H1 (cell line): ENCODE measurements around the gene FOXQ1. TPM values are rescaled to one million over a fixed set of nuclear protein-coding genes. Genes with fewer than 3 reads are reported as not detected.

Experiments
- CTCF ChIA-PET: fragments of 300-600 bp; sonication (Branson Sonifier 250); formaldehyde crosslinking; loops from one replicate; lab custom pipeline; 2021; ENCODE audit not compliant: partially characterized antibody; lab: Charles Lee
- POLR2A ChIA-PET: fragments of 300-600 bp; sonication (Branson Sonifier 250); formaldehyde crosslinking; loops from one replicate; lab custom pipeline; 2021; ENCODE audit warnings: inconsistent platforms; ENCODE audit not compliant: partially characterized antibody; lab: Charles Lee
- DNase-seq, 2 experiments: peaks; one replicate each; pipeline versions ENCODE4 v3.0.0 to v3.0.0-alpha.2; 2010 to 2022; ENCODE audit warnings: low spot score in 2 of 2, low read depth in 1 of 2, mixed read lengths in 1 of 2
- FAIRE-seq: peaks from 2 replicates; lab custom pipeline; 2011; peaks lifted over from hg19 to GRCh38; lab: Jason Lieb, UNC
- H2AFZ ChIP-seq: 2 replicates; pipeline ENCODE4 v1.8.1; 2012; ENCODE audit warnings: low read length, inconsistent platforms
- H2AK5ac ChIP-seq: 2 replicates; pipeline ENCODE4 v1.6.1; 2013; ENCODE audit warnings: low read depth, low read length
- H2BK120ac ChIP-seq: replicated peaks from 2 replicates; pipeline ENCODE3; 2013; ENCODE audit warnings: low read depth, low read length, inconsistent platforms
- H2BK12ac ChIP-seq: 2 replicates; pipeline ENCODE4 v1.6.1; 2013; ENCODE audit warnings: low read depth, low read length
- H2BK15ac ChIP-seq: 2 replicates; pipeline ENCODE4 v1.6.1; 2013; ENCODE audit warnings: low read length
- H2BK20ac ChIP-seq: 2 replicates; pipeline ENCODE4 v1.6.1; 2013; ENCODE audit warnings: low read length
- H2BK5ac ChIP-seq: 2 replicates; pipeline ENCODE4 v1.6.1; 2013; ENCODE audit warnings: low read depth, low read length
- H3K14ac ChIP-seq: 2 replicates; pipeline ENCODE4 v1.6.1; 2013; ENCODE audit warnings: inconsistent platforms; ENCODE audit not compliant: insufficient read length
- H3K18ac ChIP-seq: 2 replicates; pipeline ENCODE4 v1.6.1; 2013; ENCODE audit warnings: low read length; ENCODE audit errors: extremely low read depth
- H3K23ac ChIP-seq: 2 replicates; pipeline ENCODE4 v1.6.1; 2013; ENCODE audit warnings: inconsistent platforms; ENCODE audit not compliant: insufficient read length
- H3K23me2 ChIP-seq: 2 replicates; pipeline ENCODE4 v1.6.1; 2013; ENCODE audit warnings: low read depth, low read length
- H3K27ac ChIP-seq: 2 replicates; pipeline ENCODE4 v1.6.1; 2011; ENCODE audit warnings: low read depth, low read length, inconsistent platforms
- H3K27me3 ChIP-seq, 4 experiments: replicated peaks in 1 of 4; 1 replicate in 1 of 4; 2 replicates in 3 of 4; pipeline versions ENCODE4 v1.6.1 to v1.8.1; 2011 to 2013; ENCODE audit warnings: low read length in 3 of 4, mild to moderate bottlenecking in 3 of 4, inconsistent platforms in 2 of 4, mixed read lengths in 2 of 4, moderate library complexity in 1 of 4; ENCODE audit not compliant: control insufficient read depth in 3 of 4, insufficient read depth in 3 of 4; ENCODE audit errors: extremely low read depth in 1 of 4
- H3K36me3 ChIP-seq, 4 experiments: 2 replicates each; pipeline versions ENCODE4 v1.6.1 to v1.8.1; 2011 to 2013; ENCODE audit warnings: mild to moderate bottlenecking in 4 of 4, low read length in 3 of 4, moderate library complexity in 2 of 4, control low read depth in 1 of 4, inconsistent platforms in 1 of 4; ENCODE audit not compliant: insufficient read depth in 4 of 4, control insufficient read depth in 2 of 4
- H3K4ac ChIP-seq: replicated peaks from 2 replicates; pipeline ENCODE3; 2013; ENCODE audit warnings: low read length, low read depth, mixed read lengths, inconsistent platforms; ENCODE audit not compliant: insufficient read length
- H3K4me1 ChIP-seq, 4 experiments: replicated peaks in 1 of 4; 1 replicate in 1 of 4; 2 replicates in 3 of 4; pipeline versions ENCODE4 v1.6.1 to v1.8.1; 2011 to 2013; ENCODE audit warnings: low read length in 3 of 4, inconsistent platforms in 2 of 4, mixed read lengths in 1 of 4; ENCODE audit not compliant: insufficient read depth in 4 of 4, control insufficient read depth in 3 of 4
- H3K4me2 ChIP-seq, 2 experiments: 2 replicates each; pipeline versions ENCODE4 v1.6.1 to v1.8.1; 2011 to 2013; ENCODE audit warnings: low read depth in 2 of 2, low read length in 2 of 2, control low read depth in 1 of 2, inconsistent platforms in 1 of 2, mild to moderate bottlenecking in 1 of 2; ENCODE audit not compliant: insufficient read depth in 1 of 2
- H3K4me3 ChIP-seq, 4 experiments: fragments of 200-600, 300-600 bp in 1 of 4; sonication (generic), shearing (Covaris generic), sonication (Bioruptor Twin) in 1 of 4; 2 replicates each; pipeline versions ENCODE4 v1.5.1 to v1.8.1; 2011 to 2016; ENCODE audit warnings: low read length in 4 of 4, low read depth in 3 of 4, control low read depth in 2 of 4, inconsistent platforms in 2 of 4, mild to moderate bottlenecking in 2 of 4, mixed read lengths in 1 of 4, moderate library complexity in 1 of 4; ENCODE audit not compliant: insufficient read depth in 2 of 4; ENCODE audit errors: extremely low read depth in 1 of 4
- H3K56ac ChIP-seq: replicated peaks from 2 replicates; pipeline ENCODE3; 2013; ENCODE audit warnings: low read depth, mild to moderate bottlenecking, mixed read lengths, low read length, inconsistent platforms; ENCODE audit not compliant: insufficient read length
- H3K79me1 ChIP-seq: 2 replicates; pipeline ENCODE4 v1.6.1; 2013; ENCODE audit warnings: low read depth, low read length, control low read depth
- H3K79me2 ChIP-seq, 2 experiments: 2 replicates each; pipeline versions ENCODE4 v1.6.1 to v1.8.1; 2012 to 2013; ENCODE audit warnings: low read length in 2 of 2, mild to moderate bottlenecking in 2 of 2, inconsistent platforms in 1 of 2; ENCODE audit not compliant: insufficient read depth in 2 of 2, control insufficient read depth in 1 of 2
- H3K9ac ChIP-seq, 4 experiments: replicated peaks in 1 of 4; 1 replicate in 1 of 4; 2 replicates in 3 of 4; pipeline versions ENCODE4 v1.6.1 to v1.8.1; 2011 to 2013; ENCODE audit warnings: low read depth in 3 of 4, low read length in 3 of 4, control low read depth in 2 of 4, mild to moderate bottlenecking in 2 of 4, moderate library complexity in 2 of 4, inconsistent platforms in 1 of 4; ENCODE audit errors: extremely low read depth in 1 of 4
- H3K9me3 ChIP-seq, 2 experiments: 2 replicates each; pipeline versions ENCODE4 v1.6.1 to v1.8.1; 2012 to 2013; ENCODE audit warnings: mild to moderate bottlenecking in 2 of 2, moderate library complexity in 2 of 2, control low read depth in 1 of 2, inconsistent platforms in 1 of 2, low read depth in 1 of 2, low read length in 1 of 2, mixed read lengths in 1 of 2; ENCODE audit not compliant: insufficient read depth in 2 of 2
- H4K20me1 ChIP-seq, 2 experiments: replicated peaks in 1 of 2; 2 replicates each; pipeline versions ENCODE3 to v1.8.1; 2011 to 2013; ENCODE audit warnings: inconsistent platforms in 2 of 2, low read length in 2 of 2, mild to moderate bottlenecking in 1 of 2; ENCODE audit not compliant: insufficient read depth in 2 of 2, control insufficient read depth in 1 of 2
- H4K5ac ChIP-seq: 2 replicates; pipeline ENCODE4 v1.6.1; 2013; ENCODE audit warnings: low read length, low read depth, mixed read lengths, inconsistent platforms; ENCODE audit not compliant: insufficient read length
- H4K8ac ChIP-seq: 2 replicates; pipeline ENCODE4 v1.8.0; 2013; ENCODE audit warnings: mild to moderate bottlenecking, moderate library complexity, low read length, inconsistent platforms; ENCODE audit not compliant: insufficient read depth; ENCODE audit errors: extremely low read depth
- H4K91ac ChIP-seq: replicated peaks from 2 replicates; pipeline ENCODE3; 2013; ENCODE audit warnings: low read length, mixed read lengths, inconsistent platforms; ENCODE audit not compliant: insufficient read length
- CTCF ChIP-seq, 3 experiments: IDR thresholded peaks; 1 replicate in 2 of 3; 2 replicates in 1 of 3; pipeline versions ENCODE4 v1.5.1 to v1.6.1; 2011; ENCODE audit warnings: low read length in 3 of 3, mild to moderate bottlenecking in 3 of 3, inconsistent platforms in 2 of 3, low read depth in 1 of 3, moderate library complexity in 1 of 3; ENCODE audit not compliant: insufficient read depth in 1 of 3; ENCODE audit errors: control extremely low read depth in 1 of 3
- SAP30 ChIP-seq: fragments of 300-600 bp; sonication (generic); IDR thresholded peaks from 2 replicates; pipeline ENCODE4 v1.7.1; 2012; ENCODE audit warnings: low read length, moderate library complexity, mild to moderate bottlenecking, inconsistent platforms; ENCODE audit not compliant: insufficient read depth, insufficient replicate concordance
- WGBS, 2 experiments: shearing (Covaris generic) in 1 of 2; methylation state at CpG; one replicate each; pipeline versions ENCODE4 v1.1.6 to v1.1.7; 2013 to 2015; ENCODE audit warnings: low lambda C conversion rate in 2 of 2, mixed read lengths in 2 of 2, inconsistent platforms in 1 of 2, low coverage in 1 of 2, missing lambda C conversion rate in 1 of 2; ENCODE audit not compliant: insufficient replicate concordance in 2 of 2, insufficient coverage in 1 of 2, insufficient read length in 1 of 2; ENCODE audit errors: extremely low coverage in 1 of 2, missing lambda C conversion rate in 1 of 2; 5-methylcytosine and 5-hydroxymethylcytosine counted together
- polyA plus RNA-seq, 7 experiments: library from polyadenylated mRNA; depleted of rRNA in 3 of 7; stranded (reverse) in 5 of 7; unstranded in 2 of 7; fragments of >200 nt in 5 of 7; fragments of 200-250 nt in 2 of 7; gene quantifications; 1 replicate in 5 of 7; 2 replicates in 1 of 7; 4 replicates in 1 of 7; pipeline versions ENCODE4 v1.2.1 to v1.2.3, GENCODE V29; 2011 to 2013; ENCODE audit warnings: missing spikeins in 2 of 7, mixed read lengths in 2 of 7
- total RNA-seq: library from RNA; stranded (reverse); fragmentation: NEBNext Ultra II Directional; extraction: Animal tissue kit (Norgen Biotek cat#: 25700); gene quantifications from 2 replicates; pipeline ENCODE4 v1.2.1, GENCODE V29; 2021

Gene FOXQ1
- total and polyA plus RNA-seq, 2 of the 8 experiments (the other 6 are each of a cell fraction or from before 2014, with no cell fraction given) = 0.03 TPM; not detected in 1

GRCh38 chr6:1306133-1306532, 5.8 kb upstream of the FOXQ1 start:
- no peak overlapping the region for H4K91ac ChIP-seq
- H3K9me3 ChIP-seq = no peaks in the 10 kb centered on the region
- H3K79me2 ChIP-seq = no peaks in the 10 kb centered on the region
- H4K5ac ChIP-seq = no peak overlapping the region
- no peak overlapping the region for H2BK12ac ChIP-seq
- no peak overlapping the region for H2BK120ac ChIP-seq
- no peak overlapping the region for H3K4ac ChIP-seq
- H2BK5ac ChIP-seq = no peak overlapping the region
- H2BK15ac ChIP-seq = no peak overlapping the region
- H3K9ac ChIP-seq = no peak overlapping the region
- H2BK20ac ChIP-seq = no peak overlapping the region
- no peak overlapping the region for H3K4me3 ChIP-seq
- H3K36me3 ChIP-seq = no peaks in the 10 kb centered on the region
- no peak for DNase-seq
- H3K56ac ChIP-seq = no peak overlapping the region
- no peak overlapping the region for H3K14ac ChIP-seq
- FAIRE-seq = no peak
- H3K23ac ChIP-seq = no peak overlapping the region
- H3K4me1 ChIP-seq = peaks cover 0 to 3% (median 0%) of the 10 kb centered on the region in 4 experiments; a peak in 4 of 7 replicates
- no peak overlapping the region for H2AK5ac ChIP-seq
- no peak overlapping the region for H3K27ac ChIP-seq
- H2AFZ ChIP-seq = no peak overlapping the region
- H4K20me1 ChIP-seq = peaks cover 0 to 2% of the 10 kb centered on the region in 2 experiments
- POLR2A ChIA-PET = no interaction called here
- TF ChIP-seq CTCF (IDR thresholded peaks at IDR 0.05; ENCODE audit: control extremely low read depth in 1 of 3, insufficient read depth in 1 of 3, low read depth in 1 of 3, low read length in 3 of 3) (no peak), SAP30 (no peak)
- TF ChIP-seq, all 59 proteins: peak for 0
- CTCF ChIA-PET = no interaction called here
- Histone ChIP-seq H3K79me1 (no peaks in the 10 kb centered on the region), H4K8ac (no peak overlapping the region), H3K4me2 (no peak overlapping the region), H3K27me3 (peaks cover 22 to 36% (median 32%) of the 10 kb centered on the region in 4 experiments), H3K18ac (no peak overlapping the region), H3K23me2 (peaks cover 3% of the 10 kb centered on the region; the same call in 1 of the 2 replicates)
- WGBS, 2 experiments = 85% methylated on average over 2 of the region's 2 CpGs; no CpG with 5 or more reads in 1 of the 2 experiments
